HEK293 (cell line): Measurements from ENCODE around the gene MEMO1.
"Not testable (repeated sequence)": the region's sequence is repeated elsewhere in the genome, so short reads cannot be mapped to it uniquely, and the experiment has no call there.

Experiments
- CTCF ChIA-PET: fragments of 350-600 bp; formaldehyde crosslinking; extraction: SDS; loops from one replicate; lab custom pipeline; 2021; ENCODE audit warnings: antibody characterized with exemption; lab: Yijun Ruan, JAX
- POLR2A ChIA-PET: fragments of 300-600 bp; formaldehyde crosslinking; extraction: SDS; loops from one replicate; lab custom pipeline; 2020; ENCODE audit warnings: antibody characterized with exemption, inconsistent platforms; lab: Yijun Ruan, JAX
- H3K27ac ChIP-seq: fragments of 200-500 bp; sonication (Bioruptor generic); 2 replicates; pipeline ENCODE4 v1.5.1; 2014; ENCODE audit warnings: low read depth, low read length, control low read depth, inconsistent platforms; ENCODE audit errors: extremely low read depth
- H3K36me3 ChIP-seq, 2 experiments: fragments of 200-500 bp in 1 of 2; sonication (Bioruptor generic) in 1 of 2; 1 replicate in 1 of 2; 2 replicates in 1 of 2; pipeline ENCODE4 v1.5.1; 2014 to 2017; ENCODE audit warnings: inconsistent platforms in 2 of 2, low read length in 2 of 2; ENCODE audit not compliant: control insufficient read depth in 2 of 2, insufficient read depth in 1 of 2
- H3K4me1 ChIP-seq: fragments of 200-500 bp; sonication (Bioruptor generic); 2 replicates; pipeline ENCODE4 v1.5.1; 2014; ENCODE audit warnings: mild to moderate bottlenecking, low read length, inconsistent platforms; ENCODE audit not compliant: control insufficient read depth, insufficient read depth
- H3K4me3 ChIP-seq: 2 replicates; pipeline ENCODE4 v1.5.1; 2011; ENCODE audit warnings: low read depth, mild to moderate bottlenecking, control low read depth, low read length, moderate library complexity
- H3K9me3 ChIP-seq: fragments of 200-500 bp; sonication (Bioruptor generic); 2 replicates; pipeline ENCODE4 v1.5.1; 2014; ENCODE audit warnings: low read depth, low read length, inconsistent platforms; ENCODE audit not compliant: control insufficient read depth, insufficient read depth
- KLF7 ChIP-seq: fragments of 450-650 bp; formaldehyde crosslinking; IDR thresholded peaks from 2 replicates; pipeline ENCODE4 v1.5.1; 2016; ENCODE audit warnings: missing biosample characterization, missing genetic modification characterization, borderline replicate concordance
- RBAK ChIP-seq: fragments of 450-650 bp; formaldehyde crosslinking; IDR thresholded peaks from 2 replicates; pipeline ENCODE4 v1.5.1; 2016; ENCODE audit warnings: missing biosample characterization, missing genetic modification characterization
- SALL2 ChIP-seq: fragments of 450-650 bp; formaldehyde crosslinking; IDR thresholded peaks from 2 replicates; pipeline ENCODE4 v1.5.0; 2017; ENCODE audit warnings: missing biosample characterization, mild to moderate bottlenecking, missing genetic modification characterization, borderline replicate concordance
- SETDB1 ChIP-seq: IDR thresholded peaks from one replicate; pipeline ENCODE4 v1.6.1; 2017; ENCODE audit warnings: mild to moderate bottlenecking, low read length, moderate library complexity, mixed read lengths; ENCODE audit not compliant: insufficient read length
- ZBTB21 ChIP-seq: fragments of 450-650 bp; formaldehyde crosslinking; IDR thresholded peaks from 2 replicates; pipeline ENCODE4 v1.5.1; 2017; ENCODE audit warnings: missing biosample characterization, missing genetic modification characterization
- ZBTB26 ChIP-seq: fragments of 450-650 bp; formaldehyde crosslinking; optimal IDR thresholded peaks from 2 replicates; pipeline ENCODE3; 2016; ENCODE audit warnings: missing biosample characterization, mild to moderate bottlenecking, missing genetic modification characterization
- ZBTB7A ChIP-seq: fragments of 450-650 bp; formaldehyde crosslinking; IDR thresholded peaks from 2 replicates; pipeline ENCODE4 v1.5.1; 2016; ENCODE audit warnings: low read depth, missing biosample characterization, missing genetic modification characterization
- ZNF10 ChIP-seq: fragments of 450-650 bp; formaldehyde crosslinking; IDR thresholded peaks from 2 replicates; pipeline ENCODE4 v1.5.1; 2017; ENCODE audit warnings: missing biosample characterization, missing genetic modification characterization
- ZNF114 ChIP-seq: fragments of 450-650 bp; formaldehyde crosslinking; IDR thresholded peaks from 2 replicates; pipeline ENCODE4 v1.5.0; 2017; ENCODE audit warnings: missing biosample characterization, missing genetic modification characterization
- ZNF146 ChIP-seq: fragments of 450-650 bp; formaldehyde crosslinking; IDR thresholded peaks from 2 replicates; pipeline ENCODE4 v1.5.1; 2016; ENCODE audit warnings: missing biosample characterization, missing genetic modification characterization
- ZNF184 ChIP-seq: fragments of 450-650 bp; IDR thresholded peaks from 2 replicates; pipeline ENCODE4 v1.5.1; 2018; ENCODE audit warnings: missing biosample characterization, mild to moderate bottlenecking, missing genetic modification characterization
- ZNF366 ChIP-seq: fragments of 450-650 bp; formaldehyde crosslinking; conservative IDR thresholded peaks from 2 replicates; pipeline ENCODE4 v1.5.1; 2016; ENCODE audit warnings: missing biosample characterization, missing genetic modification characterization
- ZNF473 ChIP-seq: fragments of 450-650 bp; formaldehyde crosslinking; IDR thresholded peaks from 2 replicates; pipeline ENCODE4 v1.5.1; 2017; ENCODE audit warnings: missing biosample characterization, missing genetic modification characterization
- ZNF830 ChIP-seq: fragments of 450-650 bp; IDR thresholded peaks from 2 replicates; pipeline ENCODE4 v1.5.0; 2018; ENCODE audit warnings: missing biosample characterization, missing genetic modification characterization, low read depth, mild to moderate bottlenecking, moderate library complexity

The MEMO1 gene

GRCh38 chr2:31967790-31968189 lies 43.0 kb downstream of the MEMO1 start (continued):
- TF ChIP-seq ZBTB26 (tag by site-specific recombination) (no peak), RBAK (tag by site-specific recombination) (no peak), ZNF114 (tag by site-specific recombination) (no peak), ZNF473 (tag by site-specific recombination) (no peak), ZBTB21 (tag by site-specific recombination) (no peak)

GRCh38 chr2:31966402-31966801 lies 44.4 kb downstream of the MEMO1 start:
- POLR2A ChIA-PET, H3K36me3 ChIP-seq, H3K27ac ChIP-seq, H3K9me3 ChIP-seq, H3K4me3 ChIP-seq, H3K4me1 ChIP-seq, CTCF ChIA-PET: not testable (repeated sequence)

GRCh38 chr2:31965094-31965493 lies 45.7 kb downstream of the MEMO1 start:
- H3K36me3 ChIP-seq: no peaks in the 10 kb centered on the region; a peak in 1 of 3 replicates
- ChIA-PET POLR2A (no interaction called here), CTCF (no interaction called here)
- TF ChIP-seq SETDB1 (no peak), ZNF146 (no peak), ZBTB7A (no peak), ZNF366 (tag by site-specific recombination) (peak; percentile 80), ZNF184 (tag by site-specific recombination) (no peak), ZBTB21 (tag by site-specific recombination) (no peak)
- H3K4me1 ChIP-seq: no peaks in the 10 kb centered on the region
- no peaks in the 10 kb centered on the region for H3K9me3 ChIP-seq
- no peak overlapping the region for H3K27ac ChIP-seq
- H3K4me3 ChIP-seq: no peak overlapping the region

DNA sequence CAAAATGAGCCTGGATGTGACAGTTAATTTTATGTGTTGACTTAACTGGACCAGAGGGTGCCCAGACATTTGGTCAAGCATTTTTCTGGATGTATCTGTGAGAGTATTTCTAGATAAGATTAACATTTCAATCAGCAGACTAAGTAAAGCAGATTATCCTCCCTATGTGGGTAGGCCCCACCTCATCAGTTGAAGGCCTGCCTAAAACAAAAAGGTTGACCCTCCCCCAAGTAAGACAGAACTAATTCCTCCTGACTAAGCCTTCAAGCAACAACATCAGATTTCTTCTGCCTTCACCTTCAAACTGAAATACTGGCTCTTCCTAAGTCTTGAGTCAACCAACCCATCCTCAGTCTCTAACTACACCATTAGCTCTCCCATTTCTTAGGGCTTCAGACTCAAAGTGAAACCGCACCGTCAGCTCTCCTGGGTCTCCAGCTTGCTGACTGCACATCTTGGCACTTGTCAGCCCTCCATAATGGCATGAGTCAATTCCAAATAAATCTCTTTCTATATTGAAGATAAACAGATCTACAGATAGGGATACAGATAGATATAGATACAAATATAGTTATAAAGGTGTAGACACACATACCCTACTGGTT lies 47.9 kb downstream of the MEMO1 start:
- Histone ChIP-seq H3K36me3 (no peaks in the 10 kb centered on the region; a peak in 1 of 3 replicates), H3K4me3 (no peak overlapping the region), H3K9me3 (no peaks in the 10 kb centered on the region)
- CTCF ChIA-PET: no interaction called here
- TF ChIP-seq ZNF830: no peak
- TF ChIP-seq ZNF10: peak; percentile 97
- TF ChIP-seq, all 188 proteins: peak for 1
- POLR2A ChIA-PET: no interaction called here
- Histone ChIP-seq H3K27ac (no peak overlapping the region), H3K4me1 (no peaks in the 10 kb centered on the region; the same call in 1 of the 2 replicates)

DNA sequence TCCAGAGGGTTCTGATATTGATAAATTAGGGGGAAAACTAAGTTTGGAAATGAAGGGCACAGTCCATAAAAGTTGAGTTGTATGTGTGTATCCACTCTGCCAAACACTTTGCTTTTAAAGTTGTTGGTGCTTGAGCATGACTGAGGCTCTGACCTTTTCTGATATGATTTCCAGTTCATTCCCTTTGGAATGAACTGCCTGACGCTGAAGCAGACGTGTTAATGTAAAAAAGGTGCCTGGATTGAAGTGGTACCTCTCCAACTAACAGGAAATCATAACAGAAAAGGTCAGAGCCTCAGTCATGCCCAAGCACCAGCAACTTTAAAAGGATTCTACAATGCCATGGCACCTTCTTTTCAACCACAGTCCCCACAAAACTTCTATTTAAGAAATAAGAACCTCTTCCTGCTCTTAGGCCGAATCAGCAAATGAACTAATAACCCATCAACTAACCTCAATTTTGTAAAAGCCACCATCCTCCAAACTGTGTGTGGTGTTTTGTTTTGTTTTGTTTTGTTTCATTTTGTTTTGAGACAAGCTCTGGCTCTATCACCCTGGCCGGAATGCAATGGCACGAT lies 52.6 kb downstream of the MEMO1 start:
- Histone ChIP-seq H3K9me3 (no peaks in the 10 kb centered on the region), H3K4me1 (no peaks in the 10 kb centered on the region; the same call in 1 of the 2 replicates), H3K36me3 (no peaks in the 10 kb centered on the region; a peak in 1 of 3 replicates), H3K4me3 (no peak overlapping the region), H3K27ac (no peak overlapping the region)
- no peak for TF ChIP-seq SALL2 (tag by site-specific recombination)
- no peak for TF ChIP-seq KLF7 (tag by site-specific recombination)
- ChIA-PET CTCF (interaction anchor here (0.6 kb wide), 1 partner anchor 39 kb away, joined by 3 read pairs; no protein-coding TSS in a partner anchor), POLR2A (no interaction called here)
